K562 (cell line): Measurements from ENCODE around the gene IGFL1. TPM values are rescaled to one million over a fixed set of nuclear protein-coding genes. Genes with fewer than 3 reads are reported as not detected.
A peak's percentile ranks its signal among the peaks of the same experiment; 100 is the strongest.

ENCODE experiments used
- ATF7 ChIP-seq: fragments of 450-650 bp; IDR thresholded peaks from 2 replicates; pipeline ENCODE4 v1.7.1; 2014; ENCODE audit warnings: mild to moderate bottlenecking, moderate library complexity
- CSDE1 ChIP-seq, 2 experiments: fragments of 450-650 bp; IDR thresholded peaks; 2 replicates each; pipeline ENCODE4 v1.6.1; 2016; ENCODE audit warnings: mild to moderate bottlenecking in 1 of 2
- ELF1 ChIP-seq: fragments of 200-800 bp; sonication (Bioruptor generic); IDR thresholded peaks from 2 replicates; pipeline ENCODE4 v1.6.1; 2016; ENCODE audit warnings: missing genetic modification characterization, missing compliant biosample characterization
- ELF4 ChIP-seq: fragments of 450-650 bp; formaldehyde crosslinking; IDR thresholded peaks from 2 replicates; pipeline ENCODE4 v1.4.0; 2022; ENCODE audit warnings: missing genetic modification characterization
- ETV5 ChIP-seq: sonication (generic); formaldehyde crosslinking; IDR thresholded peaks from 2 replicates; pipeline ENCODE4 v1.4.0; 2020; ENCODE audit warnings: low read depth, mild to moderate bottlenecking, missing genetic modification reagents
- HCFC1 ChIP-seq: IDR thresholded peaks from 2 replicates; pipeline ENCODE4 v1.6.1; 2012; ENCODE audit warnings: low read depth, low read length, improper control_type of control experiment
- HMG20A ChIP-seq: fragments of 450-650 bp; formaldehyde crosslinking; conservative IDR thresholded peaks from 2 replicates; pipeline ENCODE4 v1.4.0; 2020; ENCODE audit warnings: mild to moderate bottlenecking, mixed read lengths
- KDM5B ChIP-seq: fragments of 200-600 bp; sonication (generic); IDR thresholded peaks from 2 replicates; pipeline ENCODE4 v1.6.1; 2012; ENCODE audit warnings: low read depth, mild to moderate bottlenecking, moderate library complexity, low read length, control low read depth, inconsistent platforms; ENCODE audit not compliant: insufficient replicate concordance
- MLLT1 ChIP-seq, 2 experiments: fragments of 450-650 bp; IDR thresholded peaks; 2 replicates each; pipeline ENCODE4 v1.6.1; 2016
- OTX1 ChIP-seq: fragments of 450-650 bp; formaldehyde crosslinking; IDR thresholded peaks from 2 replicates; pipeline ENCODE4 v1.4.0; 2022; ENCODE audit warnings: mild to moderate bottlenecking
- RREB1 ChIP-seq: fragments of 250-450 bp; sonication (Bioruptor Pico); IDR thresholded peaks from 2 replicates; pipeline ENCODE4 v1.4.0; 2020
- ZFP1 ChIP-seq: fragments of 450-650 bp; formaldehyde crosslinking; IDR thresholded peaks from 2 replicates; pipeline ENCODE4 v1.4.0; 2020; ENCODE audit warnings: mild to moderate bottlenecking, mixed read lengths
- ZKSCAN1 ChIP-seq: fragments of 150-350 bp; IDR thresholded peaks from 2 replicates; pipeline ENCODE4 v1.6.1; 2016; ENCODE audit warnings: low read depth, low read length
- ZNF143 ChIP-seq: sonication (generic); formaldehyde crosslinking; IDR thresholded peaks from 2 replicates; pipeline ENCODE4 v1.9.0; 2022; ENCODE audit warnings: mild to moderate bottlenecking, missing genetic modification reagents
- ZNF263 ChIP-seq: sonication (generic); formaldehyde crosslinking; IDR thresholded peaks from 2 replicates; pipeline ENCODE4 v1.8.0; 2022; ENCODE audit warnings: mild to moderate bottlenecking, missing genetic modification reagents, borderline replicate concordance
- ZNF324 ChIP-seq: fragments of 250-450 bp; sonication (Bioruptor Pico); IDR thresholded peaks from 2 replicates; pipeline ENCODE4 v1.4.0; 2020; ENCODE audit warnings: mild to moderate bottlenecking
- ZNF507 ChIP-seq: conservative IDR thresholded peaks from 2 replicates; pipeline ENCODE4 v1.6.1; 2017; ENCODE audit warnings: missing genetic modification characterization, missing compliant biosample characterization
- ZNF551 ChIP-seq: fragments of 250-450 bp; sonication (Bioruptor Pico); IDR thresholded peaks from 2 replicates; pipeline ENCODE4 v1.5.0; 2021; ENCODE audit warnings: mild to moderate bottlenecking, moderate library complexity
- ZNF655 ChIP-seq: fragments of 250-450 bp; sonication (Bioruptor Pico); IDR thresholded peaks from 2 replicates; pipeline ENCODE4 v1.5.0; 2021
- ZNF780A ChIP-seq: fragments of 250-450 bp; sonication (Bioruptor Pico); IDR thresholded peaks from 2 replicates; pipeline ENCODE4 v1.5.0; 2021; ENCODE audit warnings: mild to moderate bottlenecking
- polyA plus RNA-seq, 8 experiments: library from polyadenylated mRNA; depleted of rRNA in 4 of 8; stranded (reverse) in 5 of 8; unstranded in 3 of 8; fragments of >200 nt; fragmentation: Nextera tagmentation in 2 of 8; fragmentation: Illumina TruSeq in 1 of 8; extraction: Ambion mirVana in 2 of 8; extraction: Trizol in 1 of 8; gene quantifications; 2 replicates each; pipeline versions ENCODE4 v1.2.1 to v1.2.3, GENCODE V29; 2011 to 2014; ENCODE audit warnings: inconsistent platforms in 1 of 8, missing spikeins in 1 of 8
- total RNA-seq, 7 experiments: library from RNA; depleted of rRNA in 6 of 7; stranded (reverse); fragments of >200 nt in 6 of 7; fragmentation: Illumina TruSeq in 2 of 7; extraction: Trizol in 2 of 7; gene quantifications; 2 replicates each; pipeline versions ENCODE4 v1.2.1 to v1.2.3, GENCODE V29; 2011 to 2021; ENCODE audit warnings: low replicate concordance in 1 of 7

The IGFL1 gene
- total and polyA plus RNA-seq, 9 of the 15 experiments (the other 6 are each of a cell fraction or from before 2014, with no cell fraction given): not detected

GRCh38 chr19:46197314-46198070 lies 32.0 kb upstream of the IGFL1 start (continued):
- TF ChIP-seq ZNF263 (CRISPR knock-in tag) (peak; percentile 20; the same call in 1 of the 2 replicates), ZNF780A (CRISPR knock-in tag) (no peak), KDM5B (peak; percentile 18), ZNF551 (peak; percentile 52; the same call in 1 of the 2 replicates), ELF1 (no peak), CSDE1 (IDR thresholded peaks at IDR 0.05) (no peak), ZNF655 (CRISPR knock-in tag) (peak; percentile 45; the same call in 1 of the 2 replicates), RREB1 (CRISPR knock-in tag) (no peak), MLLT1 (IDR thresholded peaks at IDR 0.05) (no peak), ZNF507 (no peak), HMG20A (CRISPR knock-in tag) (peak; percentile 58; the same call in 1 of the 2 replicates), ZFP1 (CRISPR knock-in tag) (0 out of 2 replicates have a peak, but pooled peaks have one; percentile 16), ZKSCAN1 (no peak), HCFC1 (no peak), ELF4 (CRISPR knock-in tag) (peak; percentile 75), ETV5 (CRISPR knock-in tag) (no peak), ZNF324 (CRISPR knock-in tag) (no peak; the same call in 1 of the 2 replicates), ZNF143 (CRISPR knock-in tag) (no peak), OTX1 (CRISPR knock-in tag) (peak; percentile 97), ATF7 (no peak)
- TF ChIP-seq, all 486 proteins: peak for 15
